ENCODE data around the gene TKTL1.

Gene TKTL1

GRCh38 chrX:154310616-154311536, 15.3 kb downstream of the TKTL1 start:
- Histone ChIP-seq H3K4me2 (ENCODE audit: low read length) (no peak overlapping the region), H3K4me1 (ENCODE audit: control insufficient read depth, insufficient read depth, low read length) (no peaks in the 10 kb centered on the region), H3K4me3 (ENCODE audit: low read length) (no peak overlapping the region), H3K27me3 (ENCODE audit: control insufficient read depth, insufficient read depth, low read length) (peaks cover 3% of the 10 kb centered on the region), H3K36me3 (ENCODE audit: insufficient read depth, low read length) (no peaks in the 10 kb centered on the region), H3K9me3 (replicated peaks; ENCODE audit: low read length) (no peaks in the 10 kb centered on the region), H3K9ac (ENCODE audit: low read depth, low read length) (no peak overlapping the region)

- H3K4me2 ChIP-seq (ENCODE audit: low read length): no peak overlapping the region
- H3K27me3 ChIP-seq (ENCODE audit: control insufficient read depth, insufficient read depth, low read length): peaks cover 3% of the 10 kb centered on the region
- no peak overlapping the region for H3K4me3 ChIP-seq (ENCODE audit: low read length)
- no peaks in the 10 kb centered on the region for H3K36me3 ChIP-seq (ENCODE audit: insufficient read depth, low read length)
- no peak overlapping the region for H3K9ac ChIP-seq (ENCODE audit: low read depth, low read length)
- H3K4me1 ChIP-seq (ENCODE audit: control insufficient read depth, insufficient read depth, low read length): no peaks in the 10 kb centered on the region
- H3K9me3 ChIP-seq (replicated peaks; ENCODE audit: low read length): no peaks in the 10 kb centered on the region
Measured at GRCh38 chrX:154312116-154312515, 16.5 kb downstream of the TKTL1 start.

GRCh38 chrX:154313147-154313546, 17.6 kb downstream of the TKTL1 start:
- no peak overlapping the region for H3K9ac ChIP-seq (ENCODE audit: low read depth, low read length)
- H3K27me3 ChIP-seq (ENCODE audit: control insufficient read depth, insufficient read depth, low read length): peaks cover 3% of the 10 kb centered on the region
- no peaks in the 10 kb centered on the region for H3K9me3 ChIP-seq (replicated peaks; ENCODE audit: low read length)
- H3K4me3 ChIP-seq (ENCODE audit: low read length): no peak overlapping the region
- H3K36me3 ChIP-seq (ENCODE audit: insufficient read depth, low read length): no peaks in the 10 kb centered on the region
- H3K4me1 ChIP-seq (ENCODE audit: control insufficient read depth, insufficient read depth, low read length): no peaks in the 10 kb centered on the region
- H3K4me2 ChIP-seq (ENCODE audit: low read length): no peak overlapping the region

GRCh38 chrX:154315416-154315815, 19.8 kb downstream of the TKTL1 start:
- H3K4me2 ChIP-seq (ENCODE audit: low read length): no peak overlapping the region
- H3K27me3 ChIP-seq (ENCODE audit: control insufficient read depth, insufficient read depth, low read length): peaks cover 12% of the 10 kb centered on the region
- no peaks in the 10 kb centered on the region for H3K9me3 ChIP-seq (replicated peaks; ENCODE audit: low read length)
- no peaks in the 10 kb centered on the region for H3K36me3 ChIP-seq (ENCODE audit: insufficient read depth, low read length)
- no peaks in the 10 kb centered on the region for H3K4me1 ChIP-seq (ENCODE audit: control insufficient read depth, insufficient read depth, low read length)
- no peak overlapping the region for H3K9ac ChIP-seq (ENCODE audit: low read depth, low read length)
- H3K4me3 ChIP-seq (ENCODE audit: low read length): no peak overlapping the region

GRCh38 chrX:154317391-154317995, 21.9 kb downstream of the TKTL1 start:
- H3K36me3 ChIP-seq (ENCODE audit: insufficient read depth, low read length): no peaks in the 10 kb centered on the region
- H3K4me1 ChIP-seq (ENCODE audit: control insufficient read depth, insufficient read depth, low read length): no peaks in the 10 kb centered on the region
- H3K9me3 ChIP-seq (replicated peaks; ENCODE audit: low read length): no peaks in the 10 kb centered on the region
- peaks cover 17% of the 10 kb centered on the region for H3K27me3 ChIP-seq (ENCODE audit: control insufficient read depth, insufficient read depth, low read length)
- no peak overlapping the region for H3K4me3 ChIP-seq (ENCODE audit: low read length)
- H3K4me2 ChIP-seq (ENCODE audit: low read length): no peak overlapping the region
- H3K9ac ChIP-seq (ENCODE audit: low read depth, low read length): no peak overlapping the region

- H3K36me3 ChIP-seq (ENCODE audit: insufficient read depth, low read length): no peaks in the 10 kb centered on the region
- no peak overlapping the region for H3K4me2 ChIP-seq (ENCODE audit: low read length)
- no peak overlapping the region for H3K9ac ChIP-seq (ENCODE audit: low read depth, low read length)
- H3K4me1 ChIP-seq (ENCODE audit: control insufficient read depth, insufficient read depth, low read length): no peaks in the 10 kb centered on the region
- H3K4me3 ChIP-seq (ENCODE audit: low read length): no peak overlapping the region
- H3K9me3 ChIP-seq (replicated peaks; ENCODE audit: low read length): no peaks in the 10 kb centered on the region
- H3K27me3 ChIP-seq (ENCODE audit: control insufficient read depth, insufficient read depth, low read length): peaks cover 32% of the 10 kb centered on the region
Measured at GRCh38 chrX:154320406-154320805, 24.8 kb downstream of the TKTL1 start.

GRCh38 chrX:154321152-154321551, 25.6 kb downstream of the TKTL1 start:
- Histone ChIP-seq H3K4me3 (ENCODE audit: low read length) (no peak overlapping the region), H3K9me3 (replicated peaks; ENCODE audit: low read length) (no peaks in the 10 kb centered on the region), H3K4me2 (ENCODE audit: low read length) (no peak overlapping the region), H3K9ac (ENCODE audit: low read depth, low read length) (no peak overlapping the region), H3K27me3 (ENCODE audit: control insufficient read depth, insufficient read depth, low read length) (peaks cover 38% of the 10 kb centered on the region), H3K36me3 (ENCODE audit: insufficient read depth, low read length) (no peaks in the 10 kb centered on the region), H3K4me1 (ENCODE audit: control insufficient read depth, insufficient read depth, low read length) (no peaks in the 10 kb centered on the region)

GRCh38 chrX:154321594-154321993, 26.0 kb downstream of the TKTL1 start:
- Histone ChIP-seq H3K9ac (ENCODE audit: low read depth, low read length) (no peak overlapping the region), H3K9me3 (replicated peaks; ENCODE audit: low read length) (no peaks in the 10 kb centered on the region), H3K4me2 (ENCODE audit: low read length) (no peak overlapping the region), H3K27me3 (ENCODE audit: control insufficient read depth, insufficient read depth, low read length) (peaks cover 42% of the 10 kb centered on the region), H3K4me3 (ENCODE audit: low read length) (no peak overlapping the region), H3K36me3 (ENCODE audit: insufficient read depth, low read length) (no peaks in the 10 kb centered on the region), H3K4me1 (ENCODE audit: control insufficient read depth, insufficient read depth, low read length) (no peaks in the 10 kb centered on the region)

GRCh38 chrX:154322890-154323289, 27.3 kb downstream of the TKTL1 start:
- Histone ChIP-seq H3K27me3 (ENCODE audit: control insufficient read depth, insufficient read depth, low read length) (peaks cover 55% of the 10 kb centered on the region), H3K36me3 (ENCODE audit: insufficient read depth, low read length) (no peaks in the 10 kb centered on the region), H3K9me3 (replicated peaks; ENCODE audit: low read length) (no peaks in the 10 kb centered on the region), H3K4me3 (ENCODE audit: low read length) (no peak overlapping the region), H3K9ac (ENCODE audit: low read depth, low read length) (no peak overlapping the region), H3K4me1 (ENCODE audit: control insufficient read depth, insufficient read depth, low read length) (no peaks in the 10 kb centered on the region), H3K4me2 (ENCODE audit: low read length) (no peak overlapping the region)

GRCh38 chrX:154323537-154323936, 27.9 kb downstream of the TKTL1 start:
- H3K36me3 ChIP-seq (ENCODE audit: insufficient read depth, low read length): no peaks in the 10 kb centered on the region
- no peak overlapping the region for H3K9ac ChIP-seq (ENCODE audit: low read depth, low read length)
- H3K4me3 ChIP-seq (ENCODE audit: low read length): no peak overlapping the region
- no peaks in the 10 kb centered on the region for H3K4me1 ChIP-seq (ENCODE audit: control insufficient read depth, insufficient read depth, low read length)
- no peak overlapping the region for H3K4me2 ChIP-seq (ENCODE audit: low read length)
- peaks cover 56% of the 10 kb centered on the region for H3K27me3 ChIP-seq (ENCODE audit: control insufficient read depth, insufficient read depth, low read length)
- no peaks in the 10 kb centered on the region for H3K9me3 ChIP-seq (replicated peaks; ENCODE audit: low read length)

GRCh38 chrX:154325541-154325940, 29.9 kb downstream of the TKTL1 start:
- Histone ChIP-seq H3K4me1 (ENCODE audit: control insufficient read depth, insufficient read depth, low read length) (no peaks in the 10 kb centered on the region), H3K27me3 (ENCODE audit: control insufficient read depth, insufficient read depth, low read length) (peaks cover 65% of the 10 kb centered on the region), H3K36me3 (ENCODE audit: insufficient read depth, low read length) (no peaks in the 10 kb centered on the region), H3K9ac (ENCODE audit: low read depth, low read length) (no peak overlapping the region), H3K4me2 (ENCODE audit: low read length) (no peak overlapping the region), H3K9me3 (replicated peaks; ENCODE audit: low read length) (no peaks in the 10 kb centered on the region), H3K4me3 (ENCODE audit: low read length) (no peak overlapping the region)
